ENCODE data around the gene KCNS1.

KCNS1 gene

DNA sequence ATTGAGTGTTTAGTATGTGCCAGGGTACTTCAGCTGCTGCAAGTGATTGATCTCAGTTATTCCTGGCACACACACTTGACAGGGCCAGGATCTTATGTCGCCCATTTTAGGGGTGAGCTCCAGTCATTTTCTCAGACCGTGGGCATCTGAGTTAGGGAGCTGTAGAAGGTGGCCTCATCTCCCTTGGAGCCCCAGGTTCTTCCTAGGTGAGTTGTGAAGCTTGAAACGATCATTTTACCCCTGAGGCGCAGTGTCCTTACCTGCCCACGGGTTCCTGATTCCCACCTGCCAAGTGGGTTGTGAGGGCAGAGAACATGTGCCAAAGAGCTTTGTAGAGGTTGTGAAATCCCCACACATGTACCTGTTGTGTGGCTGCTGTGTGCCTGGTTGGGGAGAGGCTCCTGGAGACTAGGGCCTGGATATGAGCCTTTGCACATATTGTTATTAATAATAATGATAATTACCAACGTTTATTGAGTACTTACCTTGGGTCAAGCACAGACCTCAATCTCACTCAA lies 465 bp upstream of the KCNS1 start:
- DNase-seq (ENCODE audit: low spot score) = no peak
- ChIA-PET POLR2A (ENCODE audit: low non-redundant PET) (no interaction called here), CTCF (interaction anchor here (0.5 to 1.4 kb wide), 6 partner anchors 57 to 1027 kb away, joined by 4 to 6 read pairs (median 4); no protein-coding TSS in a partner anchor)
- TF ChIP-seq, protein P1, sequence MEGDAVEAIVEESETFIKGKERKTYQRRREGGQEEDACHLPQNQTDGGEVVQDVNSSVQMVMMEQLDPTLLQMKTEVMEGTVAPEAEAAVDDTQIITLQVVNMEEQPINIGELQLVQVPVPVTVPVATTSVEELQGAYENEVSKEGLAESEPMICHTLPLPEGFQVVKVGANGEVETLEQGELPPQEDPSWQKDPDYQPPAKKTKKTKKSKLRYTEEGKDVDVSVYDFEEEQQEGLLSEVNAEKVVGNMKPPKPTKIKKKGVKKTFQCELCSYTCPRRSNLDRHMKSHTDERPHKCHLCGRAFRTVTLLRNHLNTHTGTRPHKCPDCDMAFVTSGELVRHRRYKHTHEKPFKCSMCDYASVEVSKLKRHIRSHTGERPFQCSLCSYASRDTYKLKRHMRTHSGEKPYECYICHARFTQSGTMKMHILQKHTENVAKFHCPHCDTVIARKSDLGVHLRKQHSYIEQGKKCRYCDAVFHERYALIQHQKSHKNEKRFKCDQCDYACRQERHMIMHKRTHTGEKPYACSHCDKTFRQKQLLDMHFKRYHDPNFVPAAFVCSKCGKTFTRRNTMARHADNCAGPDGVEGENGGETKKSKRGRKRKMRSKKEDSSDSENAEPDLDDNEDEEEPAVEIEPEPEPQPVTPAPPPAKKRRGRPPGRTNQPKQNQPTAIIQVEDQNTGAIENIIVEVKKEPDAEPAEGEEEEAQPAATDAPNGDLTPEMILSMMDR (conservative IDR thresholded peaks at IDR 0.05; ENCODE audit: low read depth) = no peak
- H3K27ac ChIP-seq = no peak overlapping the region

DNA sequence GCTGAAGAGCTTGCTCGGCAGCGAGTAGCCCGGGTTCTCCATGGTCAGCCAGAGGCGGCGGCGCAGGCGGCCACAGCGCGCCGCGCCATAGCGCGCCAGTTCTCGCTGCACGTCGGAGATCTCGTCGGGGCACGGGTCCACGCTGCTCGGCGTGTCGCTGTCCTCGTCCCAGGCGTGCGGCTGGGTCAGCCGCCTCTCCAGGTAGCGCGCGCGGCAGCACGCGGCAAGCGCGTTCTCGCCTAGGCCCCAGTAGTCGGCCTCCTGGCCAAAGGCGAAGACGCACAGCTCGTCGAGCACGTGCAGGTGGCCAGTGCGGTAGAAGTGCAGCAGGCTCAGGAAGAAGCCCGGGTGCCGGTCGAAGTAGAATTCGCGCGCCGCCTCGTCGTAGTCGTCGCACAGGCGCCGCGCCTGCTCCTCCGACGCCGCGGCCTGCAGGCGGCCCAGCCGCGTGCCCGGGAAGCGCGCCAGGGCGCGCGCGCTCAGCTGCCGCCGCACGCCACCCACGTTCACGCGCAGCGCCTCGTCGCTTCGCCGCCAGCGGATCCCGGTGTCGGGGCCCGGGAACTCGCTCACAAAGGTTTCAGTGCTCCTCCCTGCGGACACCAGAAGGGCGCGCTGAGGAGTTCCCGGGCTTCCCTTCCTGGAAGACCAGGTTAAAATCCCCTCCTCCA lies 2.7 kb downstream of the KCNS1 start:
- POLR2A ChIA-PET (ENCODE audit: low non-redundant PET) = no interaction called here
- no peak overlapping the region for H3K27ac ChIP-seq
- TF ChIP-seq, protein P1 (conservative IDR thresholded peaks at IDR 0.05; ENCODE audit: low read depth) = no peak
- CTCF ChIA-PET = interaction anchor here (1.2 to 8.7 kb wide), 9 partner anchors 15 to 205 kb away, joined by 3 to 171 read pairs (median 23); partner anchors contain the start of gene WFDC5
- DNase-seq (ENCODE audit: low spot score) = peak; percentile 46

DNA sequence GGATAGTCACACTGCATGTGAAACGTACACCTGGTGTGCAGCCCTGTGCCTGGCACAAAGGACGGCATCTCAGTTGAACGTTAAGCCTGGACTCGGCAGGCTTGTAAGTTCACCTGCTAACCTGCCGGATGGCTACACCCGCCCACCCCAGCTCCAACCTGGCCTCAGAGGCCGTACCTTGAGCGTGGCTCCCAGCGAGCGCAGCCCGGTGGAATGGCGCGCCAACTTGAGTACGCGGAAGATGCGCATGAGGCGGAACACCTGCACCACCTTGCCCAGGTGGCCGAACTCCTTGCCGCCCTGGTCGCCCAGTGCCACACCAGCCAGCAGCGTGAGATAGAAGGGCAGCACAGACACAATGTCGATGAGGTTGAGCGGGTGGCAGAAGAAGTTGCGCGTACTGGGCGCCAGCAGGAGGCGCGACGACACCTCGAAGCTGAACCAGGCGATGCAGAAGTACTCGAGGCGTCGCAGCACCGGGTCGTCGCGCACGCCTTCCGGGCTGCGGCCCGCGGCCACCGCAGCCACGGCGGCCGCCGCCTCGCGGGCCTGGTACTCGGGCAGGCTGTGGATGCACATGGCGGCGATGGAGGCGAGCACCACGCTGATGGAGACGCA lies 3.3 kb downstream of the KCNS1 start:
- peak; percentile 38 for DNase-seq (ENCODE audit: low spot score)
- ChIA-PET CTCF (interaction anchor here (0.6 to 8.7 kb wide), 19 partner anchors 8 to 206 kb away, joined by 3 to 171 read pairs (median 15); partner anchors contain the start of gene WFDC5), POLR2A (ENCODE audit: low non-redundant PET) (no interaction called here)
- TF ChIP-seq, protein P1 (conservative IDR thresholded peaks at IDR 0.05; ENCODE audit: low read depth) = no peak
- no peak overlapping the region for H3K27ac ChIP-seq

DNA sequence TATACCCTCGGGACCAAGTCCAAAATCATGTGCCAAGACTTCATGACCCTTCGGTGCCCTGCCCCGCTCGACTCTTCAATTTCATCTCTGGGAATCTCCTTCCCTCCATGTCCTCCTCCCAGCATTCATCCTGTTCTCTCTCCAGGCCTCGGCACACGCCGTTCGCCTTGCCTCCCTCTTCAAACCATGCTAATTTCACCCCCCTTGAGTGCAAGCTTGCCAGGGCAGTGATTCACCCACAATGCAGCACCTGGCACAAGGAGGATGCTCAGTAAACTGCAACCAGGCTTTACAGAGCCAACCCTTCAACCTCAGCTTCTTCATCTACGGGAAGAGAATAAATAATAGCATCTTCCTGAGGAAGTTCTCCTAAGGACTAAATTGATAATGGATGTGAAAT lies 4.1 kb downstream of the KCNS1 start:
- no peak for DNase-seq (ENCODE audit: low spot score)
- TF ChIP-seq, protein P1 (conservative IDR thresholded peaks at IDR 0.05; ENCODE audit: low read depth) = no peak
- POLR2A ChIA-PET (ENCODE audit: low non-redundant PET) = interaction anchor here (1.2 kb wide), 1 partner anchor 165 kb away, joined by 4 read pairs; no protein-coding TSS in a partner anchor
- CTCF ChIA-PET = interaction anchor here (0.6 to 8.7 kb wide), 24 partner anchors 9 to 215 kb away, joined by 3 to 171 read pairs (median 10); partner anchors contain the start of gene WFDC5
- no peak overlapping the region for H3K27ac ChIP-seq

DNA sequence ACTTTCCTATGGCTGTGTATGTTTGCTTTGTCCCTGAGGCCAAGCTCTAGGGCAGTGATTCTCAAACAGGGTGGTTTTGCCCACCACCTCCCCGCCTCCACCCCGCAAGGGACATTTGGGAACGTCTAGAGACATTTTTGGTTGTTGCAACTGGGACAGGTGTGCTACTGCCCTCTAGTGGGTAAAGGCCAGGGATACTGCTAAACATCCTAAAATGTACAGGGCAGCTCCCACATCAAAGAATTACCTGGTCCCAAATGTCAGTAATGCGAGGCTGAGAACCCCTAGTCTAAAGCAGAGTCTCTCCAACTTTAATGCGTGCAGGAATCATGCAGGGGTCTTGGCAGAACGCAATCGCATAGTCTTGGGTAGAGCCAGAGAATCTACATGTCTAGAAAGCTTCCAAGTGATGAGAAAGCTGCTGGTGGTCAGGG lies 5.1 kb downstream of the KCNS1 start:
- peak; percentile 83 for DNase-seq (ENCODE audit: low spot score)

More for the DNA sequence above, 5.1 kb downstream of the KCNS1 start:
- POLR2A ChIA-PET (ENCODE audit: low non-redundant PET) = interaction anchor here (1.2 kb wide), 1 partner anchor 164 kb away, joined by 4 read pairs; no protein-coding TSS in a partner anchor
- CTCF ChIA-PET = interaction anchor here (0.5 to 8.7 kb wide), 35 partner anchors 9 to 675 kb away, joined by 3 to 171 read pairs (median 7); partner anchors contain the start of genes TOMM34 and WFDC5
- TF ChIP-seq, protein P1 (conservative IDR thresholded peaks at IDR 0.05; ENCODE audit: low read depth) = peak; percentile 98
- H3K27ac ChIP-seq = no peak overlapping the region
